ENCODE results near the gene TXN2. TPM values are rescaled to one million over a fixed set of nuclear protein-coding genes. Genes with fewer than 3 reads are reported as not detected.
A peak's percentile ranks its signal among the peaks of the same experiment; 100 is the strongest.

TXN2 gene
- total and polyA plus RNA-seq, 2 experiments from 2014 or later: 23.0 to 50.3 TPM

DNA sequence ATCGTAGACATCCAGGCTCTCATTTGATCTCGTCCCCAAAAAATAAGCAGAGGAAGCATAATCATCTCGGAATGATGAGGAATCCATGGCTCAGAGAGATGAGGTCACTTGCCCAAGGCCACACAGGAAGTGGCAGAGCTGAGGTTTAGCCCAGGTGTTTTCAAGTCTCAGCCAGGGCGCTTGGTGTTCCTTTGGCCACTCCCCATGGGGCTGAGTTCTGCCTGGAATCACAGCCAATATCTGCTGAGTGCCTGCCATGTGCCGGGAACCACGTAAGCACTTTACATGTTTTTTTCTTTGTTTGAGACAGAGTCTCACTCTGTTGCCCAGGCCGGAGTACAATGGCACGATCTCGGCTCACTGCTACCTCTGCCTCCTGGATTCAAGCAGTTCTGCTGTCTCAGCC, 64.2 kb downstream of the TXN2 start:
- Histone ChIP-seq H3K4me1 (ENCODE audit: insufficient read depth) (0 out of 2 replicates have a peak, but pooled peaks cover 3% of the 10 kb centered on the region), H3K9me2 (ENCODE audit: insufficient read depth) (no peaks in the 10 kb centered on the region), H3K4me2 (no peak overlapping the region), H3K4me3 (no peak overlapping the region), H3F3A (replicated peaks; ENCODE audit: low read depth) (no peaks in the 10 kb centered on the region), H3K79me2 (replicated peaks; ENCODE audit: insufficient read depth) (no peaks in the 10 kb centered on the region), H2AFZ (peak overlapping the region; percentile 14; the same call in 1 of the 2 replicates), H3K27ac (ENCODE audit: low read depth) (no peak overlapping the region), H4K20me1 (replicated peaks; ENCODE audit: insufficient read depth) (no peaks in the 10 kb centered on the region), H3K27me3 (ENCODE audit: insufficient read depth) (no peaks in the 10 kb centered on the region), H3K36me3 (ENCODE audit: insufficient read depth) (no peaks in the 10 kb centered on the region)
- Mint-ChIP-seq H3K9me3 (no peaks in the 10 kb centered on the region), H3K36me3 (ENCODE audit: low read depth) (no peaks in the 10 kb centered on the region), H3K4me3 (no peak overlapping the region), H3K27ac (no peak overlapping the region), H3K4me1 (peaks cover 6% of the 10 kb centered on the region), H3K27me3 (ENCODE audit: insufficient read depth, low read depth, poor library complexity) (peaks cover 7% of the 10 kb centered on the region)
- ATAC-seq (no peak), DNase-seq (ENCODE audit: low spot score) (peak; percentile 45)
- TF ChIP-seq STAT1 (IDR thresholded peaks at IDR 0.05; ENCODE audit: unreplicated experiment): no peak
- TF ChIP-seq POLR2AphosphoS5 (IDR thresholded peaks at IDR 0.05; ENCODE audit: low read depth): no peak
- TF ChIP-seq CREB1 (CRISPR knock-in tag; IDR thresholded peaks at IDR 0.05; ENCODE audit: low read depth): no peak
- TF ChIP-seq NANOG (IDR thresholded peaks at IDR 0.05; ENCODE audit: borderline replicate concordance): no peak
- TF ChIP-seq, protein P1, sequence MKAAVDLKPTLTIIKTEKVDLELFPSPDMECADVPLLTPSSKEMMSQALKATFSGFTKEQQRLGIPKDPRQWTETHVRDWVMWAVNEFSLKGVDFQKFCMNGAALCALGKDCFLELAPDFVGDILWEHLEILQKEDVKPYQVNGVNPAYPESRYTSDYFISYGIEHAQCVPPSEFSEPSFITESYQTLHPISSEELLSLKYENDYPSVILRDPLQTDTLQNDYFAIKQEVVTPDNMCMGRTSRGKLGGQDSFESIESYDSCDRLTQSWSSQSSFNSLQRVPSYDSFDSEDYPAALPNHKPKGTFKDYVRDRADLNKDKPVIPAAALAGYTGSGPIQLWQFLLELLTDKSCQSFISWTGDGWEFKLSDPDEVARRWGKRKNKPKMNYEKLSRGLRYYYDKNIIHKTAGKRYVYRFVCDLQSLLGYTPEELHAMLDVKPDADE (IDR thresholded peaks at IDR 0.05): no peak

Small RNA genes lying within 50 kb of the gene (small RNA-seq; reads per million reads assigned to genes)
- gene RF00019 (ENCODE audit: low replicate concordance): not detected

Other genes with a start within 250 kb of the TXN2 start
- gene APOL2, start 242.1 kb downstream of the TXN2 start, total RNA-seq (2014; rRNA removed; shearing (Covaris generic)): 10.4 and 12.4 TPM in 2 replicates
- gene APOL2, start 242.1 kb downstream of the TXN2 start, polyA plus RNA-seq (2016; fragmentation: Nextera tagmentation; extraction: Ambion mirVana): 4.9 and 5.5 TPM in 2 replicates
- gene APOL1, start 228.5 kb downstream of the TXN2 start, total RNA-seq (2014; rRNA removed; shearing (Covaris generic)): not detected in 2 replicates
- gene APOL1, start 228.5 kb downstream of the TXN2 start, polyA plus RNA-seq (2016; fragmentation: Nextera tagmentation; extraction: Ambion mirVana): 0.11 and 0.23 TPM in 2 replicates
- 204 and 233 TPM in 2 replicates for gene MYH9, start 93.7 kb downstream of the TXN2 start, total RNA-seq (2014; rRNA removed; shearing (Covaris generic))
- 55.4 and 58.4 TPM in 2 replicates for gene MYH9, start 93.7 kb downstream of the TXN2 start, polyA plus RNA-seq (2016; fragmentation: Nextera tagmentation; extraction: Ambion mirVana)
- gene FOXRED2, start 25.4 kb upstream of the TXN2 start, total RNA-seq (2014; rRNA removed; shearing (Covaris generic)): 38.3 and 47.5 TPM in 2 replicates
- 11.5 and 12.7 TPM in 2 replicates for gene FOXRED2, start 25.4 kb upstream of the TXN2 start, polyA plus RNA-seq (2016; fragmentation: Nextera tagmentation; extraction: Ambion mirVana)
- gene EIF3D, start 47.5 kb upstream of the TXN2 start, total RNA-seq (2014; rRNA removed; shearing (Covaris generic)): 360 and 381 TPM in 2 replicates
- gene EIF3D, start 47.5 kb upstream of the TXN2 start, polyA plus RNA-seq (2016; fragmentation: Nextera tagmentation; extraction: Ambion mirVana): 148 and 149 TPM in 2 replicates
- gene CACNG2, start 222.1 kb upstream of the TXN2 start, total RNA-seq (2014; rRNA removed; shearing (Covaris generic)): not detected in 2 replicates
- gene CACNG2, start 222.1 kb upstream of the TXN2 start, polyA plus RNA-seq (2016; fragmentation: Nextera tagmentation; extraction: Ambion mirVana): not detected in 2 replicates

Measured in GM23338 (cell line).